H9 (cell line): ENCODE results near the gene ARHGAP10. TPM values are rescaled to one million over a fixed set of nuclear protein-coding genes. Genes with fewer than 3 reads are reported as not detected.

Source experiments
- DNase-seq: peaks from one replicate; pipeline ENCODE4 v3.0.0-alpha.2; 2017
- H2AFZ ChIP-seq: one replicate; pipeline ENCODE4 v1.6.1; 2013; ENCODE audit warnings: mild to moderate bottlenecking, low read length, control low read depth, moderate library complexity
- H2AK5ac ChIP-seq: 2 replicates; pipeline ENCODE4 v1.6.1; 2013; ENCODE audit warnings: low read length, control low read depth, mixed read lengths; ENCODE audit not compliant: insufficient read length
- H2BK120ac ChIP-seq: one replicate; pipeline ENCODE4 v1.6.1; 2013; ENCODE audit warnings: low read depth, mild to moderate bottlenecking, low read length, control low read depth, inconsistent platforms; ENCODE audit not compliant: poor library complexity, severe bottlenecking
- H2BK12ac ChIP-seq: 2 replicates; pipeline ENCODE4 v1.6.1; 2013; ENCODE audit warnings: low read length, control low read depth, mixed read lengths, low read depth; ENCODE audit not compliant: insufficient read length
- H2BK15ac ChIP-seq: 2 replicates; pipeline ENCODE4 v1.6.1; 2013; ENCODE audit warnings: low read depth, low read length, control low read depth
- H2BK20ac ChIP-seq: one replicate; pipeline ENCODE4 v1.6.1; 2013; ENCODE audit warnings: low read depth, mild to moderate bottlenecking, low read length, control low read depth, inconsistent platforms; ENCODE audit not compliant: poor library complexity, severe bottlenecking
- H2BK5ac ChIP-seq: 2 replicates; pipeline ENCODE4 v1.6.1; 2013; ENCODE audit warnings: low read length, control low read depth, mixed read lengths; ENCODE audit not compliant: insufficient read length
- H3K14ac ChIP-seq: 2 replicates; pipeline ENCODE4 v1.6.1; 2013; ENCODE audit warnings: low read length, control low read depth; ENCODE audit not compliant: insufficient read depth
- H3K18ac ChIP-seq: 2 replicates; pipeline ENCODE4 v1.6.1; 2013; ENCODE audit warnings: low read depth, mild to moderate bottlenecking, mixed read lengths, low read length, control low read depth; ENCODE audit not compliant: insufficient read length
- H3K23ac ChIP-seq: 2 replicates; pipeline ENCODE4 v1.6.1; 2013; ENCODE audit warnings: low read length, control low read depth, mixed read lengths, low read depth; ENCODE audit not compliant: insufficient read length
- H3K23me2 ChIP-seq: 2 replicates; pipeline ENCODE4 v1.6.1; 2013; ENCODE audit warnings: low read depth, mild to moderate bottlenecking, mixed read lengths, low read length, control low read depth; ENCODE audit not compliant: insufficient read length, poor library complexity, severe bottlenecking
- H3K27ac ChIP-seq: 2 replicates; pipeline ENCODE4 v1.5.1; 2013; ENCODE audit warnings: low read length, control low read depth, mixed read lengths, low read depth; ENCODE audit not compliant: insufficient read length
- H3K27me3 ChIP-seq: 2 replicates; pipeline ENCODE4 v1.6.1; 2013; ENCODE audit warnings: low read length, control low read depth, inconsistent platforms; ENCODE audit not compliant: insufficient read depth
- H3K4ac ChIP-seq: 2 replicates; pipeline ENCODE4 v1.6.1; 2013; ENCODE audit warnings: low read depth, mild to moderate bottlenecking, control low read depth, inconsistent platforms, low read length, moderate library complexity
- H3K4me1 ChIP-seq: 2 replicates; pipeline ENCODE4 v1.6.1; 2013; ENCODE audit warnings: low read length, control low read depth, inconsistent platforms; ENCODE audit not compliant: insufficient read depth
- H3K4me2 ChIP-seq: 2 replicates; pipeline ENCODE4 v1.6.1; 2013; ENCODE audit warnings: low read length, control low read depth, mixed read lengths; ENCODE audit not compliant: insufficient read length, insufficient read depth
- H3K56ac ChIP-seq: 2 replicates; pipeline ENCODE4 v1.6.1; 2013; ENCODE audit warnings: low read depth, mild to moderate bottlenecking, mixed read lengths, low read length, control low read depth; ENCODE audit not compliant: insufficient read length
- H3K79me1 ChIP-seq: 2 replicates; pipeline ENCODE4 v1.6.1; 2013; ENCODE audit warnings: low read depth, mild to moderate bottlenecking, moderate library complexity, low read length, control low read depth, inconsistent platforms; ENCODE audit not compliant: insufficient read depth, poor library complexity, severe bottlenecking
- H3K79me2 ChIP-seq: 2 replicates; pipeline ENCODE4 v1.6.1; 2013; ENCODE audit warnings: low read length, control low read depth, inconsistent platforms; ENCODE audit not compliant: insufficient read depth
- H3K9ac ChIP-seq: 2 replicates; pipeline ENCODE4 v1.6.1; 2013; ENCODE audit warnings: low read length, control low read depth, mixed read lengths; ENCODE audit not compliant: insufficient read length; ENCODE audit errors: extremely low read depth
- H3K9me3 ChIP-seq: one replicate; pipeline ENCODE4 v1.6.1; 2013; ENCODE audit warnings: low read depth, low read length, inconsistent platforms; ENCODE audit not compliant: control insufficient read depth
- H3T11ph ChIP-seq: one replicate; pipeline ENCODE4 v1.6.1; 2013; ENCODE audit warnings: mild to moderate bottlenecking, low read length, control low read depth, inconsistent platforms
- H4K20me1 ChIP-seq: one replicate; pipeline ENCODE4 v1.6.1; 2013; ENCODE audit not compliant: control insufficient read depth, insufficient read length, insufficient read depth
- H4K5ac ChIP-seq: 2 replicates; pipeline ENCODE4 v1.6.1; 2013; ENCODE audit warnings: low read depth, mild to moderate bottlenecking, mixed read lengths, low read length, control low read depth; ENCODE audit not compliant: insufficient read length
- H4K8ac ChIP-seq: replicated peaks from 2 replicates; pipeline ENCODE4 v1.6.1; 2013; ENCODE audit warnings: low read length, control low read depth, mixed read lengths, low read depth; ENCODE audit not compliant: insufficient read length
- H4K91ac ChIP-seq: 2 replicates; pipeline ENCODE4 v1.6.1; 2013; ENCODE audit warnings: low read depth, mild to moderate bottlenecking, moderate library complexity, mixed read lengths, low read length, control low read depth; ENCODE audit not compliant: insufficient read length
- H3K27ac Mint-ChIP-seq, 3 experiments: 2 replicates in 2 of 3; 3 replicates in 1 of 3; pipeline ENCODE4 v1.8.0; 2020 to 2021; ENCODE audit warnings: mixed read lengths in 3 of 3, mild to moderate bottlenecking in 1 of 3, moderate library complexity in 1 of 3
- H3K27me3 Mint-ChIP-seq: 2 replicates; pipeline ENCODE4 v1.8.0; 2021; ENCODE audit warnings: low read depth, mild to moderate bottlenecking, moderate library complexity, mixed read lengths
- H3K36me3 Mint-ChIP-seq, 3 experiments: 2 replicates in 2 of 3; 3 replicates in 1 of 3; pipeline ENCODE4 v1.8.0; 2020 to 2021; ENCODE audit warnings: low read depth in 3 of 3, mixed read lengths in 3 of 3; ENCODE audit not compliant: insufficient read depth in 1 of 3
- H3K4me1 Mint-ChIP-seq, 2 experiments: 2 replicates each; pipeline ENCODE4 v1.8.0; 2020; ENCODE audit warnings: mixed read lengths in 2 of 2
- H3K4me3 Mint-ChIP-seq, 2 experiments: 2 replicates in 1 of 2; 3 replicates in 1 of 2; pipeline ENCODE4 v1.8.0; 2020 to 2021; ENCODE audit warnings: mild to moderate bottlenecking in 2 of 2, mixed read lengths in 2 of 2, moderate library complexity in 1 of 2
- H3K9me3 Mint-ChIP-seq, 2 experiments: 2 replicates in 1 of 2; 3 replicates in 1 of 2; pipeline ENCODE4 v1.8.0; 2020; ENCODE audit warnings: mild to moderate bottlenecking in 2 of 2, mixed read lengths in 2 of 2, moderate library complexity in 1 of 2
- WGBS: extraction: QIAGEN DNeasy Blood & Tissue Kit; methylation state at CpG from one replicate; pipeline ENCODE4 v1.1.7; 2013; ENCODE audit warnings: missing lambda C conversion rate, low lambda C conversion rate, mixed read lengths; ENCODE audit not compliant: insufficient read length; ENCODE audit errors: extremely low coverage; 5-methylcytosine and 5-hydroxymethylcytosine counted together
- total RNA-seq: library from RNA; stranded (reverse); gene quantifications from 2 replicates; pipeline ENCODE4 v1.2.1, GENCODE V29; 2021
- TF ChIP-seq, protein P1 (sequence below): fragments of 200-600 bp; sonication (generic); conservative IDR thresholded peaks from 3 replicates; pipeline ENCODE4 v1.8.0; 2021; ENCODE audit warnings: antibody characterized with exemption, mild to moderate bottlenecking

ARHGAP10 gene
- total RNA-seq, 1 experiment from 2014 or later: 7.8 TPM

- no peak overlapping the region for H3K14ac ChIP-seq
- H3K56ac ChIP-seq: no peak overlapping the region
- WGBS: no CpG with 5 or more reads among the region's 9 CpGs
- H3K4me2 ChIP-seq: no peak overlapping the region
- peaks cover 19 to 39% (median 36%) of the 10 kb centered on the region in 3 experiments for H3K36me3 Mint-ChIP-seq
- TF ChIP-seq, protein P1, sequence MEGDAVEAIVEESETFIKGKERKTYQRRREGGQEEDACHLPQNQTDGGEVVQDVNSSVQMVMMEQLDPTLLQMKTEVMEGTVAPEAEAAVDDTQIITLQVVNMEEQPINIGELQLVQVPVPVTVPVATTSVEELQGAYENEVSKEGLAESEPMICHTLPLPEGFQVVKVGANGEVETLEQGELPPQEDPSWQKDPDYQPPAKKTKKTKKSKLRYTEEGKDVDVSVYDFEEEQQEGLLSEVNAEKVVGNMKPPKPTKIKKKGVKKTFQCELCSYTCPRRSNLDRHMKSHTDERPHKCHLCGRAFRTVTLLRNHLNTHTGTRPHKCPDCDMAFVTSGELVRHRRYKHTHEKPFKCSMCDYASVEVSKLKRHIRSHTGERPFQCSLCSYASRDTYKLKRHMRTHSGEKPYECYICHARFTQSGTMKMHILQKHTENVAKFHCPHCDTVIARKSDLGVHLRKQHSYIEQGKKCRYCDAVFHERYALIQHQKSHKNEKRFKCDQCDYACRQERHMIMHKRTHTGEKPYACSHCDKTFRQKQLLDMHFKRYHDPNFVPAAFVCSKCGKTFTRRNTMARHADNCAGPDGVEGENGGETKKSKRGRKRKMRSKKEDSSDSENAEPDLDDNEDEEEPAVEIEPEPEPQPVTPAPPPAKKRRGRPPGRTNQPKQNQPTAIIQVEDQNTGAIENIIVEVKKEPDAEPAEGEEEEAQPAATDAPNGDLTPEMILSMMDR: no peak
- H3K4ac ChIP-seq: no peak overlapping the region
- H3K23ac ChIP-seq: no peak overlapping the region
- no peak overlapping the region for H2BK20ac ChIP-seq
- peaks cover 14% of the 10 kb centered on the region for H3K9me3 ChIP-seq
- no peak overlapping the region for H2AFZ ChIP-seq
- no peak overlapping the region for H3K27ac ChIP-seq
- H2BK5ac ChIP-seq: no peak overlapping the region
- H3K27me3 Mint-ChIP-seq: no peaks in the 10 kb centered on the region
- no peak overlapping the region for H2BK15ac ChIP-seq
- no peak for DNase-seq
- no peak overlapping the region for H2AK5ac ChIP-seq
- H3K9me3 Mint-ChIP-seq: peaks cover 29 to 36% of the 10 kb centered on the region in 2 experiments
- no peak overlapping the region for H2BK12ac ChIP-seq
- no peaks in the 10 kb centered on the region for H3K79me1 ChIP-seq
- no peak overlapping the region for H2BK120ac ChIP-seq
- no peaks in the 10 kb centered on the region for H4K20me1 ChIP-seq
- H4K91ac ChIP-seq: no peak overlapping the region
- no peak overlapping the region for H3K4me3 Mint-ChIP-seq
- no peak overlapping the region for H3T11ph ChIP-seq
- H3K9ac ChIP-seq: no peak overlapping the region
- H3K4me1 Mint-ChIP-seq: peaks cover 6 to 15% of the 10 kb centered on the region in 2 experiments; a peak in 3 of 4 replicates
- no peak overlapping the region for H4K5ac ChIP-seq
- no peaks in the 10 kb centered on the region for H3K23me2 ChIP-seq
- no peak overlapping the region for H3K18ac ChIP-seq
- H3K79me2 ChIP-seq: no peaks in the 10 kb centered on the region
- no peaks in the 10 kb centered on the region for H3K27me3 ChIP-seq
- H3K27ac Mint-ChIP-seq: no peak overlapping the region
- no peak overlapping the region for H4K8ac ChIP-seq
- no peaks in the 10 kb centered on the region for H3K4me1 ChIP-seq
These were observed 340.9 kb downstream of the ARHGAP10 start for GRCh38 chr4:148072789-148073188.
